Stimulated activated naive CD8-positive, alpha-beta T cell treated with anti-CD3 and anti-CD28 coated beads, Interleukin-15, amount 100 ng/mL, for 72 hours (primary cell): ENCODE data around the gene CEP170.
A peak's percentile ranks its signal among the peaks of the same experiment; 100 is the strongest.
"Not testable (repeated sequence)": the region's sequence is repeated elsewhere in the genome, so short reads cannot be mapped to it uniquely, and the experiment has no call there.

Source experiments
- ATAC-seq: fragments of 150-1000 bp; cut with Tn5 transposase; 2 replicates; pipeline ENCODE4 v1.10.0; 2021; ENCODE audit warnings: mild to moderate bottlenecking, moderate library complexity
- DNase-seq, 2 donors: peaks; one replicate each; pipeline ENCODE4 v3.0.0; 2021 to 2022
- H3K27ac Mint-ChIP-seq, 2 donors: one replicate each; pipeline ENCODE4 v1.8.0; 2022; ENCODE audit warnings: mild to moderate bottlenecking in 2 of 2, mixed read lengths in 2 of 2, moderate library complexity in 2 of 2
- H3K27me3 Mint-ChIP-seq: one replicate; pipeline ENCODE4 v1.8.0; 2022; ENCODE audit warnings: mixed read lengths
- H3K4me1 Mint-ChIP-seq: one replicate; pipeline ENCODE4 v1.8.0; 2022; ENCODE audit warnings: mild to moderate bottlenecking, mixed read lengths
- H3K4me3 Mint-ChIP-seq, 2 donors: one replicate each; pipeline ENCODE4 v1.8.0; 2022; ENCODE audit warnings: mild to moderate bottlenecking in 2 of 2, mixed read lengths in 2 of 2, moderate library complexity in 1 of 2
- H3K9me3 Mint-ChIP-seq, 2 donors: one replicate each; pipeline ENCODE4 v1.8.0; 2022; ENCODE audit warnings: mixed read lengths in 2 of 2

CEP170 gene

DNA sequence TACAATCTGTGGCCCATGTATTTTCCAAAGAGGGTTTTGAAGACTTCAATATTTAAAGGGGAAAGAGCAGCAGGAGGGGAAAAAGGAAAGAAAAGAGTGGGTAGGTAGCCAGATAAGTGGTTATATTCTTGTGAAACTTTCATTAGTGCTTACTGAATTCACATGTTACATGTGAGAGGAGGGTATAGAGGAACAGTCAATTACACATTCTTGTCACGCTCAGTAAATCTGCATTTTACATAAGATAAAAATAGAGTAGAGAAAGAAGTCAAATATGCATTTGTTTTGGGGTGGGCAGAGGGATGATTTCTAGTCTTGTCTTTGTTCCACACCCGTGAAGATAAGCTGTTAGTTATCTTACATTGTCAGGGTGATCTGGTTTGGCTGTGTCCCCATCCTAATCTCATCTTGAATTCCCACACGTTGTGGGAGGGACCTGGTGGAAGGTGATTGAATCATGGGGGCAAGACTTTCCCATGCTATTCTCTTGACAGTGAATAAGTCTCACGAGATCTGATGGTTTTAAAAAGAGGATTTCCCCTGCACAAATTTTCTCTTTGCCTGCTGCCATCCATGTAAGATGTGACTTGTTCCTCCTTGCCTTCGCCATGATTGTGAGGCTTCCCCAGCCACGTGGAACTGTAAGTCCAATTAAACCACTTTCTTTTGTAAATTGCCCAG, 149.3 kb downstream of the CEP170 start:
- not testable (repeated sequence) for H3K27ac Mint-ChIP-seq

DNA sequence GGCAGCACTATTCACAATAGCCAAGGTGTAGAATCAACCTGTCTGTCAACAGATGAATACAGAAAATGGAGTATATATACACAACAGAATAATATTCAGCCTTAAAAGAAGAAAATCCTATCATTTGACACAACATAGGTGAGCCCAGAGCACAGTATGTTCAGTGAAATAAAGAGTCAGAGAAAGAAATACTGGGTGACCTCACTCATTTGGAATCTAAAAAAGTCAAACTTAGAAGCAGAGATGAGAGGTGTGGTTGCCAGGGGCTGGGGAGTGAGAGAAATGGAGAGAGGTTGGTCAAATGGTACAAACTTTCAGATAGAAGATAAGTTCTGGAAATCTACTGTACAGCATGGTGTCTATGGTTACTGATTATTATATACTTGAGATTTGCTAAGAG, 150.0 kb downstream of the CEP170 start:
- H3K9me3 Mint-ChIP-seq, H3K27me3 Mint-ChIP-seq, ATAC-seq, H3K4me3 Mint-ChIP-seq, H3K4me1 Mint-ChIP-seq, DNase-seq, H3K27ac Mint-ChIP-seq: not testable (repeated sequence)

More for the DNA sequence above, 149.3 kb downstream of the CEP170 start:
- H3K4me1 Mint-ChIP-seq, DNase-seq, H3K4me3 Mint-ChIP-seq, ATAC-seq, H3K9me3 Mint-ChIP-seq: not testable (repeated sequence)
- peaks cover 15% of the 10 kb centered on the region for H3K27me3 Mint-ChIP-seq

DNA sequence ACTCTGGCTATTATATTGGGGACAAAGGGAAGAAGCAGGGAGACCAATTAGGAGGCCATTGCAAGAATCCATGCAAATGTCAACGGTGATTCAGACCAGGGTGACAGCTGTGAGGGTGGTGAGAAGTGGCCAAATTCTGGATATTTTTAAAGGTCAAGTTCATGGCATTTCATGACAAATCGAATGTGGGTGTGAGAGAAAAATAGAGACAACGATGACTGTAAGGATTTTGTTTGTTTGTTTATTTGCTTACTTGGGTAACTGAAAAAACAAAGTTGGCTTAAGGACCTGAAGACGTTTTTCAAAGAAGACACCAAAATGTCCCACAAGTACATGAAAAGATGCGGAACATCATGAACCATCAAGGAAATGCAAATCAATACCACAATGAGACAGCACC, 150.6 kb downstream of the CEP170 start:
- H3K27ac Mint-ChIP-seq, H3K9me3 Mint-ChIP-seq, H3K4me1 Mint-ChIP-seq, H3K4me3 Mint-ChIP-seq, ATAC-seq, H3K27me3 Mint-ChIP-seq, DNase-seq: not testable (repeated sequence)

DNA sequence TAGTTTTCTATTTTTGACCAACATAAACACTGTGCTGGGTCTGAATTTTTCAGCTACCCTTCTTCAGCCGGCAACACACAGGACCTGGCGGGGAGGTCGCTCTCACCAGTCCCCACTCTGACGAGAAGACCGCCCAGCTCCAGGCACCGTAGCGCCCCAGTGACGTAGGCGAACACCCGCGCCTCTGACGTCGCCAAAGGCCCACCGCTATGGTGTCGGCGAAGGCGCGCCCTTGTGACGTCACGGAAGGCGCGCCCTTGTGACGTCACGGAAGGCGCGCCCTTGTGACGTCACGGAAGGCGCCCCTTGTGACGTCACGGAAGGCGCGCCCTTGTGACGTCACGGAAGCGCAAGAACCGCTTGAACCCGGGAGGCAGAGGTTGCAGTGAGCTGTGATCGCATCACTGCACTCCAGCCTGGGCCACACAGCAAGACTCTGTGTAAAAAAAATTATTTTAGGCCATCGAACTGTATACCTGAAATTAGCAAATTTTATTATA, 153.5 kb downstream of the CEP170 start:
- H3K4me3 Mint-ChIP-seq: peak overlapping the region; percentile 72 to 73
- H3K27ac Mint-ChIP-seq: peak overlapping the region; percentile 86
- not testable (repeated sequence) for H3K27me3 Mint-ChIP-seq, H3K4me1 Mint-ChIP-seq, H3K9me3 Mint-ChIP-seq
- DNase-seq: peak; percentile 56 to 69
- ATAC-seq: peak; percentile 89

GRCh38 chr1:243087368-243087767, 167.7 kb downstream of the CEP170 start:
- not testable (repeated sequence) for H3K4me3 Mint-ChIP-seq, H3K4me1 Mint-ChIP-seq, DNase-seq, ATAC-seq, H3K9me3 Mint-ChIP-seq, H3K27ac Mint-ChIP-seq, H3K27me3 Mint-ChIP-seq
